ENCODE results near the gene CDK3.
A peak's percentile ranks its signal among the peaks of the same experiment; 100 is the strongest.

The CDK3 gene

GRCh38 chr17:75994802-75995370 is 5.8 kb upstream of the CDK3 start:
- DNase-seq, result no peak

- DNase-seq, result no peak
These were observed 5.2 kb upstream of the CDK3 start for GRCh38 chr17:75995385-75995925.

- DNase-seq, result no peak
These were observed 3.7 kb upstream of the CDK3 start for GRCh38 chr17:75996665-75997590.

GRCh38 chr17:75998327-75998795 is 2.3 kb upstream of the CDK3 start:
- DNase-seq, result no peak

GRCh38 chr17:76000016-76000754 is 470 bp upstream of the CDK3 start:
- peak; percentile 27 for DNase-seq

GRCh38 chr17:76002100-76002499 is 1.4 kb downstream of the CDK3 start:
- DNase-seq, result no peak

GRCh38 chr17:76003915-76004314 is 3.3 kb downstream of the CDK3 start:
- no peak for DNase-seq

GRCh38 chr17:76004750-76005262 is 4.2 kb downstream of the CDK3 start:
- DNase-seq, result no peak

- DNase-seq, result peak; percentile 58
These were observed 4.9 kb downstream of the CDK3 start for GRCh38 chr17:76005263-76006149.

GRCh38 chr17:76007131-76007849 is 6.6 kb downstream of the CDK3 start:
- DNase-seq, result no peak

- no peak for DNase-seq
These were observed 7.2 kb downstream of the CDK3 start for GRCh38 chr17:76007850-76008165.

- no peak for DNase-seq
These were observed 7.6 kb downstream of the CDK3 start for GRCh38 chr17:76008208-76008607.

GRCh38 chr17:76008630-76009425 is 8.2 kb downstream of the CDK3 start:
- DNase-seq, result no peak

GRCh38 chr17:76009447-76009846 is 8.8 kb downstream of the CDK3 start:
- DNase-seq, result no peak

GRCh38 chr17:76009969-76010661 is 9.5 kb downstream of the CDK3 start:
- DNase-seq, result no peak

- no peak for DNase-seq
These were observed 11.3 kb downstream of the CDK3 start for GRCh38 chr17:76011951-76012350.

GRCh38 chr17:76013377-76013932 is 12.8 kb downstream of the CDK3 start:
- no peak for DNase-seq

- peak; percentile 45 for DNase-seq
These were observed 13.7 kb downstream of the CDK3 start for GRCh38 chr17:76014100-76014924.

GRCh38 chr17:76014925-76015261 is 14.2 kb downstream of the CDK3 start:
- DNase-seq, result no peak

All from NK-92 treated with Interleukin-12 subunit alpha and Interleukin-12 subunit beta, amount 100 ng/mL, for 24 hours (cell line).